Lower leg skin (tissue), 3 donors: ENCODE data around the gene RAB3D.

Source experiments
- POLR2A ChIP-seq, 2 donors: fragments of 450-650 bp; IDR thresholded peaks; one replicate each; pipeline ENCODE4 v1.6.1; 2016 to 2017; ENCODE audit warnings: antibody characterized with exemption in 2 of 2, mild to moderate bottlenecking in 1 of 2, moderate library complexity in 1 of 2
- TF ChIP-seq, protein P1 (sequence below), 3 donors: fragments of 450-650 bp; IDR thresholded peaks; one replicate each; pipeline ENCODE4 v1.5.1; 2016; ENCODE audit warnings: antibody characterized with exemption in 3 of 3, mild to moderate bottlenecking in 3 of 3, moderate library complexity in 2 of 3

DNA sequence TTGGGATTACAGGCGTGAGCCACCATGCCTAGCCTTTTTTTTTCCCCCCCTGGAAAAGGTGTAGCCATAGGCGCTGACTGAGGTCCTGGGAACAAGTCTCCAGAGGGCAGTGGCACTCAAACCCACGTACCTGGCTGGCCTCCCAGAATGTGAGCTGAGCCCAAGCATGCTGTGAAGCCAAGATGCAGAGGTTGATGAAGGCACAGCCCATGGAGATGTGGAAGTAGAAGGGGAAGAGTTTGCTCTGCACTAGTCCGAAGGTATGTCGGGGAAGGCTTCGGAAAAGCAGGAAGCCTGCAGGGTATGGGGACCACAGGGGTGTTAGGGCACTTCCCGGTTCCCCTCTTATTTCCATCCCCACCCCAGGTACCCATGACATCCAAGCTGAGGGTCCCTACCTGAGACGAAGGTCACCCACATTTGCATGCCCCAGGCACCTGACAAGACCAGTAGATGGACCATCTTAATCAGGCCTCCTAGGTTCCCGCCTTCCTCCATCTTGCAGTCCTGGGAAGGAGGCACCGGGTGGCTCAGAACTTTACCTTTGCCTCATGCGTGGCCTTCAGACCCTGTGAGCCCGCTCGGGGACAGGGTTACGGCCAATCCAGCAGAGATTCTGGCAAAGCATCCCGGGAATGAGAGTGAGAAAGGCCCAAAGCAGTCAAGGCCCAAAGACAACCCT lies 5.8 kb upstream of the RAB3D start:
- TF ChIP-seq, protein P1, sequence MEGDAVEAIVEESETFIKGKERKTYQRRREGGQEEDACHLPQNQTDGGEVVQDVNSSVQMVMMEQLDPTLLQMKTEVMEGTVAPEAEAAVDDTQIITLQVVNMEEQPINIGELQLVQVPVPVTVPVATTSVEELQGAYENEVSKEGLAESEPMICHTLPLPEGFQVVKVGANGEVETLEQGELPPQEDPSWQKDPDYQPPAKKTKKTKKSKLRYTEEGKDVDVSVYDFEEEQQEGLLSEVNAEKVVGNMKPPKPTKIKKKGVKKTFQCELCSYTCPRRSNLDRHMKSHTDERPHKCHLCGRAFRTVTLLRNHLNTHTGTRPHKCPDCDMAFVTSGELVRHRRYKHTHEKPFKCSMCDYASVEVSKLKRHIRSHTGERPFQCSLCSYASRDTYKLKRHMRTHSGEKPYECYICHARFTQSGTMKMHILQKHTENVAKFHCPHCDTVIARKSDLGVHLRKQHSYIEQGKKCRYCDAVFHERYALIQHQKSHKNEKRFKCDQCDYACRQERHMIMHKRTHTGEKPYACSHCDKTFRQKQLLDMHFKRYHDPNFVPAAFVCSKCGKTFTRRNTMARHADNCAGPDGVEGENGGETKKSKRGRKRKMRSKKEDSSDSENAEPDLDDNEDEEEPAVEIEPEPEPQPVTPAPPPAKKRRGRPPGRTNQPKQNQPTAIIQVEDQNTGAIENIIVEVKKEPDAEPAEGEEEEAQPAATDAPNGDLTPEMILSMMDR (IDR thresholded peaks at IDR 0.05) = no peak
- TF ChIP-seq POLR2A (IDR thresholded peaks at IDR 0.05) = no peak
